ENCODE measurements around the gene PPM1D.

Gene PPM1D

DNA sequence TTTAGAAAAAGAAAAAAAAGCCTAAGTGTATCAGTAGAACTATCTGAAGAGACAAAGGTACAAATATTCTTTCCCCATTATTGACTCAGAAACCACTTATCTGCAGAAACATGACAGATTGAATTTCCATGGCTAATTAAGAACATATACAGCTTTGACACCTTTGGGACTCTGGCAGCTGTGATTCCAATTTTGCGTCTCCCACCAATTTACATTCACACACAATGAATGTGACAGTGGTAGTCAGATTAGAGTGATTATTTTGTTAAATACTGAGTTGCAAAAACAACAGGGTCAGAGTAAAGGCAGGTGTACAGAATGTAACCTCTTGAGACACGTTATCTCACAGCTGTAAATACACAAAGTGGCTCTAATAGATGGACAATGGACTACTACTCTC is 5.3 kb upstream of the PPM1D start:
- no peaks in the 10 kb centered on the region for H4K20me1 ChIP-seq (ENCODE audit: insufficient read depth, low read length)
- H3K4me3 ChIP-seq (ENCODE audit: low read length), result no peak overlapping the region
- peaks cover 12% of the 10 kb centered on the region for H3K4me1 ChIP-seq (ENCODE audit: low read length)
- H2AFZ ChIP-seq (ENCODE audit: low read depth, low read length), result no peak overlapping the region
- H3K9me3 ChIP-seq (ENCODE audit: insufficient read depth, low read length), result no peaks in the 10 kb centered on the region
- H3K27me3 ChIP-seq (ENCODE audit: low read depth, low read length), result peaks cover 4% of the 10 kb centered on the region; the same call in 1 of the 2 replicates
- no peaks in the 10 kb centered on the region for H3K36me3 ChIP-seq (replicated peaks; ENCODE audit: low read depth, low read length)
- TF ChIP-seq EZH2phosphoT487 (IDR thresholded peaks at IDR 0.05; ENCODE audit: low read depth), result no peak
- TF ChIP-seq, protein P1, sequence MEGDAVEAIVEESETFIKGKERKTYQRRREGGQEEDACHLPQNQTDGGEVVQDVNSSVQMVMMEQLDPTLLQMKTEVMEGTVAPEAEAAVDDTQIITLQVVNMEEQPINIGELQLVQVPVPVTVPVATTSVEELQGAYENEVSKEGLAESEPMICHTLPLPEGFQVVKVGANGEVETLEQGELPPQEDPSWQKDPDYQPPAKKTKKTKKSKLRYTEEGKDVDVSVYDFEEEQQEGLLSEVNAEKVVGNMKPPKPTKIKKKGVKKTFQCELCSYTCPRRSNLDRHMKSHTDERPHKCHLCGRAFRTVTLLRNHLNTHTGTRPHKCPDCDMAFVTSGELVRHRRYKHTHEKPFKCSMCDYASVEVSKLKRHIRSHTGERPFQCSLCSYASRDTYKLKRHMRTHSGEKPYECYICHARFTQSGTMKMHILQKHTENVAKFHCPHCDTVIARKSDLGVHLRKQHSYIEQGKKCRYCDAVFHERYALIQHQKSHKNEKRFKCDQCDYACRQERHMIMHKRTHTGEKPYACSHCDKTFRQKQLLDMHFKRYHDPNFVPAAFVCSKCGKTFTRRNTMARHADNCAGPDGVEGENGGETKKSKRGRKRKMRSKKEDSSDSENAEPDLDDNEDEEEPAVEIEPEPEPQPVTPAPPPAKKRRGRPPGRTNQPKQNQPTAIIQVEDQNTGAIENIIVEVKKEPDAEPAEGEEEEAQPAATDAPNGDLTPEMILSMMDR (IDR thresholded peaks at IDR 0.05; ENCODE audit: low read depth, low read length), result no peak
- H3K4me2 ChIP-seq (ENCODE audit: low read length), result no peak overlapping the region
- no peak overlapping the region for H3K27ac ChIP-seq (ENCODE audit: low read length)
- H3K79me2 ChIP-seq (ENCODE audit: low read length), result no peaks in the 10 kb centered on the region
- H3K9ac ChIP-seq (ENCODE audit: low read length), result no peak overlapping the region

DNA sequence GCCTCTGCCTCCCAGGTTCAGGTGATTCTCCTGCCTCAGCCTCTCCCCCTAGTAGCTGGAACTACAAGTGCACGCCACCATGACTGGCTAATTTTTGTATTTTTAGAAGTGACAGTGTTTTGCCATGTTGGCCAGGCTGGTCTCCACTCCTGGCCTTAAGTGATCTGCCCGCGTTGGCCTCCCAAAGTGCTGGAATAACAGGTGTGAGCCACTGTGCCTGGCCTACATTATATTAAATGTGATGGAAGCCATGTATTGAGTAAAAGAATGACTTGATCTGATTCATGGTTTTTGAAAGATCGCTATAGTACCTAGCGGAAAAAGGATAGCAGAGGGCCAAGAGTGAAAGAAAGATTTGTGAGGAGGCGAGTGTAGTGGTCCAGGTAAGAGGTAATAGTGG is 2.7 kb upstream of the PPM1D start:
- Histone ChIP-seq H3K4me1 (ENCODE audit: low read length) (peaks cover 19% of the 10 kb centered on the region), H3K4me2 (ENCODE audit: low read length) (no peak overlapping the region), H4K20me1 (ENCODE audit: insufficient read depth, low read length) (peaks cover 15% of the 10 kb centered on the region), H3K27me3 (ENCODE audit: low read depth, low read length) (peaks cover 9% of the 10 kb centered on the region; the same call in 1 of the 2 replicates), H3K4me3 (ENCODE audit: low read length) (no peak overlapping the region), H3K9me3 (ENCODE audit: insufficient read depth, low read length) (no peaks in the 10 kb centered on the region), H2AFZ (ENCODE audit: low read depth, low read length) (no peak overlapping the region), H3K27ac (ENCODE audit: low read length) (no peak overlapping the region), H3K36me3 (replicated peaks; ENCODE audit: low read depth, low read length) (no peaks in the 10 kb centered on the region), H3K9ac (ENCODE audit: low read length) (no peak overlapping the region), H3K79me2 (ENCODE audit: low read length) (peaks cover 22% of the 10 kb centered on the region)
- no peak for TF ChIP-seq EZH2phosphoT487 (IDR thresholded peaks at IDR 0.05; ENCODE audit: low read depth)
- TF ChIP-seq, protein P1 (IDR thresholded peaks at IDR 0.05; ENCODE audit: low read depth, low read length), result no peak

DNA sequence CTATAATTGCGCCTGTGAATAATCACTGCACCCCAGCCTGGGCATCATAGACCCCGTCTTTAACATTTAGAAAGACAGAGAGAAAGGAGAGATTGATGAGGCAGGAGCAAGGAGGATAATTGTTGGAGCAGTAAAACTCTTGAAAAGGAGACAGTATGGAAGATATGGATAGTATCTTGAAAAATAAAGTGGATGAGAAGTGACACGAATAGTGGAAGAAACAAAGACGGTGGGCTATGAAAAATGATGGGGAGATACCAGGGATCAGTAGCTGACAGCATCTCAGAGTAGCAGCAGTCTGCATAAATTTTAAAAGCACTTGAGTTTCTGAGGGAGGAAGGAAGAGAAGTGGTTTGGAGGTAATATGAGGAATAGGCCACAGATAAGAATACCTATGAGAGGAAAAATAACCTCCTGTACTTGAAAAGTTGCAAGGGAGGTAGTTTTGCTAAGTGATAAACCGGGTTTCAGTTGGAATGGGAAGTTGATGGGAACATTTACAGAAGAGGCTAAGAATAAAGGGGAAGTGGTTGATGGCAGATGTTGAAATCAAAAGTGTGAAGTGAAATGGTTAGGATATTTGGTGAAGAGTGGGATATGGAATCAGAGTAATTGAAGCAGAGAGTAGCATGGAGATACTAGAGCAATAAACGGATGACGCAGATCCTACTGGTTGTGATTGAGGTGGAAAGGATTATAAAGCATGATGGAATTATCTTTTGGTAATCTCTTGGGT is 1.8 kb upstream of the PPM1D start:
- Histone ChIP-seq H3K4me1 (ENCODE audit: low read length) (peaks cover 25% of the 10 kb centered on the region), H3K27me3 (ENCODE audit: low read depth, low read length) (peaks cover 9% of the 10 kb centered on the region; the same call in 1 of the 2 replicates), H3K4me3 (ENCODE audit: low read length) (no peak overlapping the region), H3K4me2 (ENCODE audit: low read length) (peak overlapping the region; percentile 100), H2AFZ (ENCODE audit: low read depth, low read length) (no peak overlapping the region), H4K20me1 (ENCODE audit: insufficient read depth, low read length) (peaks cover 20% of the 10 kb centered on the region), H3K27ac (ENCODE audit: low read length) (no peak overlapping the region), H3K9me3 (ENCODE audit: insufficient read depth, low read length) (no peaks in the 10 kb centered on the region), H3K9ac (ENCODE audit: low read length) (no peak overlapping the region), H3K36me3 (replicated peaks; ENCODE audit: low read depth, low read length) (no peaks in the 10 kb centered on the region), H3K79me2 (ENCODE audit: low read length) (peaks cover 31% of the 10 kb centered on the region)
- TF ChIP-seq, protein P1 (IDR thresholded peaks at IDR 0.05; ENCODE audit: low read depth, low read length), result no peak
- TF ChIP-seq EZH2phosphoT487 (IDR thresholded peaks at IDR 0.05; ENCODE audit: low read depth), result no peak

DNA sequence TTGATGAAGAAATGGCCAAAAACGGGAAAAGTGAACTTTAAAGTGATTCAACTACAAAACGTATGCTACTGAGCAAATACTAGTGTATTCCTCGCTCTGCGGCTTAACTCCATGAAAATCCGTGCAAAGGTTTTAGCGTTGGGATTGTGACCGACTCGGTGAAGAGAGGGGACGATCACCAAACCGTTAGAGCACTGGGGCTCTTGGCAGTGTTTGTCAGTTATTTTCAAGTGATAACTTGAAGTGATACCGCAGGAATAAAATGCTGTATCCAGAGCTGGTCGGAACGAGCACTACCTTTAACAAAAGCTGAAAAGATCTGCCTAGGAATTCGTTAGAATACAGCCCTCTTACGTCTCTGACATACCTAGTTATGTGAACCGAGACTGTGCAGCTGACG is 773 bp upstream of the PPM1D start:
- Histone ChIP-seq H3K4me2 (ENCODE audit: low read length) (peak overlapping the region; percentile 100), H3K36me3 (replicated peaks; ENCODE audit: low read depth, low read length) (peaks cover under 1% of the 10 kb centered on the region), H3K79me2 (ENCODE audit: low read length) (peaks cover 42% of the 10 kb centered on the region), H2AFZ (ENCODE audit: low read depth, low read length) (peak overlapping the region; percentile 77), H3K27me3 (ENCODE audit: low read depth, low read length) (peaks cover 9% of the 10 kb centered on the region; the same call in 1 of the 2 replicates), H3K4me3 (ENCODE audit: low read length) (peak overlapping the region; percentile 83), H3K27ac (ENCODE audit: low read length) (peak overlapping the region; percentile 66), H3K9me3 (ENCODE audit: insufficient read depth, low read length) (no peaks in the 10 kb centered on the region), H4K20me1 (ENCODE audit: insufficient read depth, low read length) (peaks cover 25% of the 10 kb centered on the region), H3K4me1 (ENCODE audit: low read length) (peaks cover 25% of the 10 kb centered on the region), H3K9ac (ENCODE audit: low read length) (peak overlapping the region; percentile 88)
- TF ChIP-seq, protein P1 (IDR thresholded peaks at IDR 0.05; ENCODE audit: low read depth, low read length), result no peak
- TF ChIP-seq EZH2phosphoT487 (IDR thresholded peaks at IDR 0.05; ENCODE audit: low read depth), result no peak

All from OCI-LY3 (cell line).